Measurements from ENCODE around the gene WDR74. TPM values are rescaled to one million over a fixed set of nuclear protein-coding genes. Genes with fewer than 3 reads are reported as not detected.

Gene WDR74
- total RNA-seq, 6 experiments from 2014 or later: 17.6 to 30.6 (median 24.3) TPM

DNA sequence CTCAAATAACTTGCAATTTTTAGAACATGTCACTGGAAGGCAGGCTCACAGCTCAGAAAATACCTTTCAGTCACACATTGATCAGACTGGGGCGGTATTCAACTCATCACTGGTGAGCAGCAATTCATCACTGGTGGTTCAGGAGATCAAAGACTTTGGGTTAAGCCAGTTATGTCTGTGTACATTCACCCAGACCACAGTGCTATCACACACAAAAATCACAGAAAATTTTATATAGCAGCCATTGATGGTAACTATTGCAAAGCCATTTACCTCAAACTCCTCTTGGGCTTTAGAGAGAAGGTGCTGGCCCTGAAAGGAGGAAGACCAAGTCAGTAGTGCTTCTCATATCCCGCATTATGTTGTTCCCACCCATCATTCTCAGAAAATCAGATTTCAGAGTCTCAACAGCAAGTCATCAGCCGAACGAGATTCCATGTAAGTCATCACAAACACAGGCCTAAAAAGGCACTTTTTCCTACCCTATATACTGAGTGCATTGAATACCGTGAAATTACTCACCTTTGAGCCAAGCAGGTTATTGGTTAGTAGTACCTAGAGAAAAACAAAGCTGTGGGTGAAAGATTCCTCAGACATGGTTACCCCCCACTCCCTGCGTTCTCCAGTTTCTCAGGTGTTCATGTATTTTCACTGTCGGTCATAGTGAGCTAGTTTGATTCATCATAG is 14.0 kb upstream of the WDR74 start:
- peaks cover 0 to 19% (median 5%) of the 10 kb centered on the region in 4 donors for H3K4me1 ChIP-seq
- 57% methylated on average over 7 of the region's 7 CpGs for WGBS (ENCODE audit: insufficient coverage, low coverage, low lambda C conversion rate, missing lambda C conversion rate)
- H3K4me3 ChIP-seq: no peak overlapping the region
- ATAC-seq (no peak), DNase-seq (no peak)
- no peaks in the 10 kb centered on the region for H3K27me3 ChIP-seq
- TF ChIP-seq POLR2A (IDR thresholded peaks at IDR 0.05): no peak
- TF ChIP-seq, protein P1, sequence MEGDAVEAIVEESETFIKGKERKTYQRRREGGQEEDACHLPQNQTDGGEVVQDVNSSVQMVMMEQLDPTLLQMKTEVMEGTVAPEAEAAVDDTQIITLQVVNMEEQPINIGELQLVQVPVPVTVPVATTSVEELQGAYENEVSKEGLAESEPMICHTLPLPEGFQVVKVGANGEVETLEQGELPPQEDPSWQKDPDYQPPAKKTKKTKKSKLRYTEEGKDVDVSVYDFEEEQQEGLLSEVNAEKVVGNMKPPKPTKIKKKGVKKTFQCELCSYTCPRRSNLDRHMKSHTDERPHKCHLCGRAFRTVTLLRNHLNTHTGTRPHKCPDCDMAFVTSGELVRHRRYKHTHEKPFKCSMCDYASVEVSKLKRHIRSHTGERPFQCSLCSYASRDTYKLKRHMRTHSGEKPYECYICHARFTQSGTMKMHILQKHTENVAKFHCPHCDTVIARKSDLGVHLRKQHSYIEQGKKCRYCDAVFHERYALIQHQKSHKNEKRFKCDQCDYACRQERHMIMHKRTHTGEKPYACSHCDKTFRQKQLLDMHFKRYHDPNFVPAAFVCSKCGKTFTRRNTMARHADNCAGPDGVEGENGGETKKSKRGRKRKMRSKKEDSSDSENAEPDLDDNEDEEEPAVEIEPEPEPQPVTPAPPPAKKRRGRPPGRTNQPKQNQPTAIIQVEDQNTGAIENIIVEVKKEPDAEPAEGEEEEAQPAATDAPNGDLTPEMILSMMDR (IDR thresholded peaks at IDR 0.05): no peak
- no peak overlapping the region for H3K27ac ChIP-seq
- intact Hi-C loops (cut with DNase I): loop anchor here in 1 of 2 donors (10.0 kb wide), 1 partner anchor 69 kb away; the partner anchor contains the start of gene TMEM179B
- H3K36me3 ChIP-seq: peaks cover 0 to 25% (median 15%) of the 10 kb centered on the region in 4 donors
- H3K9me3 ChIP-seq: no peaks in the 10 kb centered on the region

DNA sequence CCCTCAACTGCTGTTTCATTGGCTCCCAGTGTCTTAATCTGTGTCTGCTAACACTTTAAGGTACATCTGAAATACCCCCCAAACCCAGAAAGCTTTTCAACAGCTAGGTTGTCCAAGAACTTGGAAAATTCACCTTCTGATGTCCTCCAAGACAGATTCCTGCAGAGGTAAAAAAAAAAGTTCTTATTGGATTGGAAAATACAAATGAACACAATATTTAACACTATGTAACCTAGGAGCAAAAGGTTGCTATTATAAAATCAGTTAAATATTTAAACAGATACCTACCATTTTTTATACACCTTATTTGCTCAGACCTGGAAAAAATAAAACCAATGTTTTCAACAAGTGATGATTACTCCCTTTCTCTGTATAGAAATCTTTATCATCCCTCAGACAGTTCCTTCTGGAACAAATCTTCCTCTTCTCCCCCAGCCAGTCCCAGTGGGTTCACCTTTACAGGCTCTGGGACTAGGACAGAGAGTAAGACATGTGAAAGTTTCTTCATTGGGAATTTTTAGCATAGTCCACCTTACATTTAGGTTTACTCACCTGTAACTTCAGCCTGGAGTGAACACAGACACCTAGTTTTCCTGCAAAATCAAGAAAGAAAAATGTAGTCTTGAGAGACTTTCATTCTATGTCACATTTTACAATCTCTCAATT is 13.3 kb upstream of the WDR74 start:
- Histone ChIP-seq H3K27ac (no peak overlapping the region), H3K36me3 (peaks cover 0 to 25% (median 15%) of the 10 kb centered on the region in 4 donors), H3K4me3 (no peak overlapping the region), H3K9me3 (no peaks in the 10 kb centered on the region), H3K4me1 (peaks cover 0 to 19% (median 5%) of the 10 kb centered on the region in 4 donors), H3K27me3 (no peaks in the 10 kb centered on the region)
- TF ChIP-seq, protein P1 (IDR thresholded peaks at IDR 0.05): no peak
- no peak for TF ChIP-seq POLR2A (IDR thresholded peaks at IDR 0.05)
- intact Hi-C loops (cut with DNase I): loop anchor here in 1 of 2 donors (10.0 kb wide), 1 partner anchor 68 kb away; the partner anchor contains the start of gene TMEM179B
- ATAC-seq: no peak
- DNase-seq: no peak

DNA sequence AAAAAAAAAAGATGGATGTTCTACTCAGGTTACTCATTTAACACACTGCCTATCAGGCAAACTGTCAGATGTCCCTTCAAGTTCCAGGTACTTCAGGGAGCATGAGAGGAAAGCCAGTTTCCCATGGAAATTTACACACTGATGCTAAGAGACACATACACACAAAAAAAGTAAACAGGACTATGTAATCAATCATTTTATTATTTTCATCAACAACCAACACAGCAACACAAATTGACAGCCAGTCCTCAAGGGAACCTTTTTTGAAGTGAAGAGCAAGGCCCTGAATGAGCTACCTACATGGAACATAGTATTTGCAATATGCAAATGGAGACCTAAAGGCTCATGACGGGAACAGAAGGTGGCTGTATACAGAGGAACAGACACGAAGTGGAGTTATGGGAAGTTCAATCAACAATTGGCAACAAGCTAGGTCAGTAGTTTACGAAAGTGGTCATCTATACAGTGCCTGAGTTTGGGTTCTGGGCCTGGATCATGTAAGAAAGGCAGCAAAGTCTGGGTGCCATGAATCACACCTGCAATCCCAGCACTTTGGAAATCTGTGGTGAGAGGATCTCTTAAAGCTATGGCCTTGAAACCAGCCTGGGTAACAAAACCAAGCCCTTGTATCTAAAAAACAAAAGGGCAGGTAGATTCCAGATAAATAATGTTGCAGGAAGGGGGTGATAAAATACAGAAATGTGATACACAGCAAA is 12.6 kb upstream of the WDR74 start:
- WGBS (ENCODE audit: insufficient coverage, low coverage, low lambda C conversion rate, missing lambda C conversion rate): 28% methylated on average over 3 of the region's 3 CpGs
- H3K4me3 ChIP-seq: no peak overlapping the region
- no peaks in the 10 kb centered on the region for H3K27me3 ChIP-seq
- TF ChIP-seq, protein P1 (IDR thresholded peaks at IDR 0.05): no peak
- no peak for TF ChIP-seq POLR2A (IDR thresholded peaks at IDR 0.05)
- H3K27ac ChIP-seq: no peak overlapping the region
- no peak for DNase-seq
- H3K4me1 ChIP-seq: peaks cover 0 to 19% (median 5%) of the 10 kb centered on the region in 4 donors
- intact Hi-C loops (cut with DNase I): loop anchor here in 1 of 2 donors (10.0 kb wide), 1 partner anchor 67 kb away; the partner anchor contains the start of gene TMEM179B
- no peak for ATAC-seq
- H3K36me3 ChIP-seq: peaks cover 0 to 25% (median 15%) of the 10 kb centered on the region in 4 donors
- H3K9me3 ChIP-seq: no peaks in the 10 kb centered on the region

DNA sequence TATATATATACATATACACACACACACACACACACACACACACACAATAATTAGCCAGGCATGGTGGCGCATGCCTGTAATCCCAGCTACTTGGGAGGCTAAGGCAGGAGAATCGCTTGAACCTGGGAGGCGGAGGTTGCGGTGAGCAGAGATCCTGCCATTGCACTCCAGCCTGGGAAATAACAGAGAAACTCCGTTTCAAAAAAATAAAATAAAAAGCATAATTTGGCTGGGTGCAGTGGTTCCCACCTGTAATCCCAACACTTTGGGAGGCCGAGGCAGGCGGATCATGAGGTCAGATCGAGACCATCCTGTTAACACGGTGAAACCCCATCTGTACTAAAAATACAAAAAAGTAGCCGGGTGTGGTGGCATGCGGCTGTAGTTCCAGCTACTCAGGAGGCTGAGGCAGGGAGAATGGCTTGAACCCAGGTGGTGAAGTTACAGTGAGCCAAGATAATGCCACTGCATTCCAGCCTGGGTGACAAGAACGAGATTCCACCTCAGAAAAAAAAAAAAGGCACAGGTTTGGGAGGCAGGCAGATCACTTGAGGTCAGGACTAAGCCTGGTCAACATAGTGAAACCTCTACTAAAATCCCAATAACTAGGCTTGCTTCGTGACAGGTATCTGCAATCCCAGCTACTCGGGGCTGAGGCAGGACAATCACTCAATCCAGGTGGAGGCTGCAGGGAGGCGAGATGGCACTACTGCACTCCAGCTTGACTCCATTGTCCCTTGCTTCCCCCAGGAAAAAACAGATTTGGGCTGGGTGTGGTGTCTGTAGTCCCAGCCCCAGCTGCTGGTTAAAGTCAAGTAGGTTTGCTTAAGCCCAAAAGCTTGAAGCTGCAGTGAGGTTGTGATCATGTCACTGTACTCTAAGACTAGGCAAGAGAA is 11.8 kb upstream of the WDR74 start:
- Histone ChIP-seq H3K27ac (no peak overlapping the region), H3K36me3 (peaks cover 0 to 25% (median 15%) of the 10 kb centered on the region in 4 donors), H3K4me1 (peaks cover 0 to 19% (median 5%) of the 10 kb centered on the region in 4 donors), H3K27me3 (no peaks in the 10 kb centered on the region), H3K9me3 (no peaks in the 10 kb centered on the region), H3K4me3 (no peak overlapping the region)
- DNase-seq (no peak), ATAC-seq (no peak)
- intact Hi-C loops (cut with DNase I): loop anchor here in 1 of 2 donors (10.0 kb wide), 1 partner anchor 66 kb away; the partner anchor contains the start of gene TMEM179B
- WGBS (ENCODE audit: insufficient coverage, low coverage, low lambda C conversion rate, missing lambda C conversion rate): 65% methylated on average over 10 of the region's 15 CpGs
- no peak for TF ChIP-seq POLR2A (IDR thresholded peaks at IDR 0.05)
- TF ChIP-seq, protein P1 (IDR thresholded peaks at IDR 0.05): no peak
